IPS-18a (cell line): ENCODE data around the gene GPR3.

ENCODE experiments used
- H3K27ac ChIP-seq: one replicate; pipeline ENCODE4 v1.5.1; 2013; ENCODE audit warnings: low read length
- H3K27me3 ChIP-seq: one replicate; pipeline ENCODE4 v1.6.1; 2013; ENCODE audit warnings: mild to moderate bottlenecking, low read length; ENCODE audit not compliant: control insufficient read depth, insufficient read depth
- H3K36me3 ChIP-seq: one replicate; pipeline ENCODE4 v1.6.1; 2013; ENCODE audit warnings: low read depth, low read length; ENCODE audit not compliant: control insufficient read depth
- H3K4me1 ChIP-seq: one replicate; pipeline ENCODE4 v1.6.1; 2013; ENCODE audit warnings: low read depth, low read length; ENCODE audit not compliant: control insufficient read depth
- H3K4me3 ChIP-seq: one replicate; pipeline ENCODE4 v1.5.1; 2013; ENCODE audit warnings: low read length
- H3K9ac ChIP-seq: one replicate; pipeline ENCODE4 v1.6.1; 2013; ENCODE audit warnings: mild to moderate bottlenecking, low read length, moderate library complexity
- H3K9me3 ChIP-seq: one replicate; pipeline ENCODE4 v1.6.1; 2013; ENCODE audit warnings: low read depth, low read length; ENCODE audit not compliant: control insufficient read depth

Gene GPR3

DNA sequence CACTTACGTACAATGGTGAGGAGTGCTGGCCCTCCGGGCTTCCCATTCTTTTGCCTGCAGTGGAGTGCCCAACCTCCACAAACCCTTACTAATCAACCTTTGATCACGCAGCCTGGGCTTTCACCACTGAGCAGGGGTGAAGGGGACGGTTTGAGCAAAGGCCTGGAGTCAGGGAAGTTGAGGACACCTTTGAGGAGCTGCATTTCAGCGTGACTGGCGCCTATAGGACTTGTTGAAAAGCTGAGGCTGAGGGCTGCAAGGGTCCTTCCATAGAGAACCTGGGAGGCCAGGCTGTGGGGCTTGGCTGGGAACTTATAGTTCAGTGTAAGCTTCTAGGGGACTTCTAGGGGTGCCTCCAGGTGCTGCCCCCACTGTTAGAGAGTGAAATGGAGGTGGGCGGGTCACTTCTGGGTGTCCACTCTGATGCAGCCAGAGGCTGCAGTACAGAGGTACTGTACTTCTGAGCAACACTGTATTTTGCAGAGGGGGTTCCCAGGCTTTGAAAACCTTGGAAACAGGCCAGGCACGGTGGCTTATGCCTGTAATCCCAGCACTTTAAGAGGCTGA, 40.8 kb upstream of the GPR3 start:
- peaks cover 5% of the 10 kb centered on the region for H3K4me1 ChIP-seq
- no peak overlapping the region for H3K27ac ChIP-seq
- no peaks in the 10 kb centered on the region for H3K36me3 ChIP-seq
- no peaks in the 10 kb centered on the region for H3K9me3 ChIP-seq
- H3K27me3 ChIP-seq: peaks cover 12% of the 10 kb centered on the region
- H3K4me3 ChIP-seq: peak overlapping the region; percentile 52
- peak overlapping the region; percentile 24 for H3K9ac ChIP-seq

DNA sequence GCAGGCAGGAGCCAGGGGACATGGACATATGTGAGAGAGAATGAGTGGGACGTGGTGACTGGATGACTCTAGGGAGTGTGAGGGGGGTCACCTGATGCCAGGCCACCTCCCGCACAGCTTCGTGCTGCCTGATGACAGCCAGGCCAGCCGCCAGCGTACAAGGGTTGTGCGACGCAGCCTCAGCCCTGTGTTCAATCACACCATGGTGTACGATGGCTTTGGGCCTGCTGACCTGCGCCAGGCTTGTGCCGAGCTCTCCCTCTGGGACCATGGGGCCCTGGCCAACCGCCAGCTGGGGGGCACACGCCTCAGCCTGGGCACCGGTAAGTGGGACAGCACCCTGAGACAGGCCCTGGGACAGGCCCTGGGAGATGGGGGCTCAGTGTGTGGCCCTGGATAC, 39.3 kb upstream of the GPR3 start:
- no peak overlapping the region for H3K27ac ChIP-seq
- peaks cover 18% of the 10 kb centered on the region for H3K27me3 ChIP-seq
- no peaks in the 10 kb centered on the region for H3K9me3 ChIP-seq
- H3K4me1 ChIP-seq: peaks cover 5% of the 10 kb centered on the region
- H3K4me3 ChIP-seq: no peak overlapping the region
- H3K9ac ChIP-seq: no peak overlapping the region
- H3K36me3 ChIP-seq: no peaks in the 10 kb centered on the region

GRCh38 chr1:27353629-27354028, 38.8 kb upstream of the GPR3 start:
- Histone ChIP-seq H3K9me3 (no peaks in the 10 kb centered on the region), H3K4me3 (no peak overlapping the region), H3K4me1 (peaks cover 5% of the 10 kb centered on the region), H3K36me3 (no peaks in the 10 kb centered on the region), H3K27ac (no peak overlapping the region), H3K9ac (no peak overlapping the region), H3K27me3 (peaks cover 23% of the 10 kb centered on the region)

- H3K4me3 ChIP-seq: no peak overlapping the region
- H3K27ac ChIP-seq: no peak overlapping the region
- H3K36me3 ChIP-seq: no peaks in the 10 kb centered on the region
- peaks cover 9% of the 10 kb centered on the region for H3K4me1 ChIP-seq
- H3K9me3 ChIP-seq: no peaks in the 10 kb centered on the region
- H3K27me3 ChIP-seq: peaks cover 34% of the 10 kb centered on the region
- H3K9ac ChIP-seq: no peak overlapping the region
Observed at GRCh38 chr1:27355683-27356082, 36.7 kb upstream of the GPR3 start.

- H3K9me3 ChIP-seq: no peaks in the 10 kb centered on the region
- peaks cover 38% of the 10 kb centered on the region for H3K27me3 ChIP-seq
- H3K4me1 ChIP-seq: peaks cover 9% of the 10 kb centered on the region
- no peaks in the 10 kb centered on the region for H3K36me3 ChIP-seq
- H3K27ac ChIP-seq: no peak overlapping the region
- H3K9ac ChIP-seq: no peak overlapping the region
- no peak overlapping the region for H3K4me3 ChIP-seq
Observed at GRCh38 chr1:27356277-27356618, 36.2 kb upstream of the GPR3 start.

GRCh38 chr1:27356619-27357280, 35.7 kb upstream of the GPR3 start:
- peaks cover 43% of the 10 kb centered on the region for H3K27me3 ChIP-seq
- H3K27ac ChIP-seq: no peak overlapping the region
- peaks cover 5% of the 10 kb centered on the region for H3K4me1 ChIP-seq
- H3K36me3 ChIP-seq: no peaks in the 10 kb centered on the region
- H3K9me3 ChIP-seq: no peaks in the 10 kb centered on the region
- H3K4me3 ChIP-seq: no peak overlapping the region
- H3K9ac ChIP-seq: no peak overlapping the region

DNA sequence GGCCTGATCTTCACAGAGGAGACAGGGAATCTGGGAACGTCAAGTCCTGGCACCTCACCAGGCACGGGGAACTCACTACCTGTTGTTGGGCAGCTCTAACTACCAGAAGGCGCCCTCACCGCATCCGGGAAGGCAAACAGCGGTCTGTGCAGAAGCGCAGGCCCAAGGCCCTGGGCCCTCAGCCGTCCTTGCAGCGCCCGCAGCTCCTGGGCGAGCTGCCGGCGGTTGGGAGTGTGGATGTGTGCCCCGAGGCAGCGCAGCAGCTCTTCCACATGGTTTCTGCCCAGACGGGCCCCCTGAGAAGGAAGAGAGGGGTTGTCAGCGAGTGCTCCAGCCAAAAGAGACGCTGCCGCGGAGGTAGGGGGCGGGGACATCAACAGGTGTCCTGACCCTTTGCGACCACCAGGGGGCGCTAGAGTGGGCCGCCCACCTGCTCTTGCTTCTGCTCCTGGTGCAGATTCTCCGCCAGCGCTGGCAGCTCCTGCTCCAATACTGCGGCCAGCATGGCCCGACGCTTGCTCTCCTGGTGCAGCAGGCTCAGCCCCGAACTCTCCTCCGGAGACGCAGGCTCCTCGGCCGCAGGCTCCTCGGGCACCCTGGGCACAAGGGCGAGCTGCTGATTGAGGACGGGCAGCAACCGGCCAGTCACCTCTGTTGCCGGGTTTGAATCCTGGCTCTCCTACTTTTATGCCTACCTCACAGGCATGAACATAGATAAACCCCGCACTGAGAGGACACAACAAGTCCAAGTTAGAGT, 35.0 kb upstream of the GPR3 start:
- H3K4me3 ChIP-seq: no peak overlapping the region
- H3K4me1 ChIP-seq: peaks cover 4% of the 10 kb centered on the region

DNA sequence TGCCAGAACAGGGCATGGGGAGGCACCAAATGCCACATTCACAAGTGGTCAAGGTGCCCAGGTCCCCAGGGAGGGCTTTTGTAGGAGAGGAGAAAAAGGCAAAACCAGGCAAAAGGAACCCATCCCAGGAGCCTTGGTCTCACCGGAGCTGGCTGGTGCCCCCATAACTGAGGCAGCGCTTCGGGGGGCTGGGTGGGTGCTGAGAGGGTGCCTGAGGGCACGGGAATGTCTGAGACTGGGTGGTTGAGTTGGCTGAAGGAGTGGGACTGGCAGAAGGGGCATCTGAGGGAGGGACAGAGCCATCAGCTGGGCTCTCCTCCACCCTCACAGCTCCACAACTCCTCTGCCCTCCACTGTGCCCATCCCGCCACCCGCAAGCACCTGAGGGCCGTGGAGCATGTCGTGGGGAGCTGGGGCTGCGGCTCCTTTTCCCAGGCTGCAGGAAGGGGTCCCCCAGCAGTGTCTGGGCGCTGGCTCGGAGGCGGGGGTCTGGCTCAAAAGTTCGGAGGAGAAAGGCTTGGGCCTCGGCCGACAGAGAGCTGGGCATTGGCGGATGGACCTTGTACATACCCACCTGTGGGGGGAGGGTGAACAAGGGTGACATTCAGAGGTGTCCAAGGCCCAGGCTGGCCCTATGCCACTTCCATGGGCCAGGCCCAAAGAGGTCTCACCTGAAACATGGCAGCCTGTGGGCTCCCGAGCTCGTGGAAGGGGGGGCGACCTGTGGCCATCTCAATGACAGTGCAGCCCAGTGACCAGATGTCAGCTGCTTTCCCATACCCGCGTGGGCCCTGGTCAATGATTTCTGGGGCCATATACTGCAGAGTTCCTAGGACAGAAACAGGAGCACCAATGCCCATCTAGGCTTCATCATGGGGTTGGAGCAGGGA, 34.1 kb upstream of the GPR3 start:
- Histone ChIP-seq H3K9ac (no peak overlapping the region), H3K27ac (no peak overlapping the region), H3K4me3 (no peak overlapping the region), H3K4me1 (peaks cover 4% of the 10 kb centered on the region), H3K27me3 (peaks cover 48% of the 10 kb centered on the region), H3K9me3 (no peaks in the 10 kb centered on the region), H3K36me3 (no peaks in the 10 kb centered on the region)

More for the DNA sequence above, 35.0 kb upstream of the GPR3 start:
- H3K9me3 ChIP-seq: no peaks in the 10 kb centered on the region
- no peak overlapping the region for H3K27ac ChIP-seq
- H3K27me3 ChIP-seq: peaks cover 48% of the 10 kb centered on the region
- H3K36me3 ChIP-seq: no peaks in the 10 kb centered on the region
- no peak overlapping the region for H3K9ac ChIP-seq

DNA sequence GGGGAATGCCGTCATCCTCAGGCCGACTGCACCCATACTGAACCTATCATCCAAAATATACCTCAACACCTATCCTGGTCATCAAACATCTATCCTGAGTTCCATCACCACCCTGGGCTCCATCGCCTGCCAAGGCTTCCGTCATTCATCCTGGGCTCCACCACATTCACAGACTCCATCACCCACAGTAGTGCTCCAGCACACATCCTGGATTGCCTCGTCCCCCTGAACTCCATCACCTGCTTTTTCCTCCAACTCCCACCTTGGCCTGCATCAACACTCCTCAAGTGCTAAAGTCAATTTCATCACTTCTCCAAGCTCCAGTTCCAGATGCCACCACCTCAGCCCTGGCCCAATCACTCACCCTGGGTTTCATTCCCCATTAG, 33.5 kb upstream of the GPR3 start:
- Histone ChIP-seq H3K4me3 (no peak overlapping the region), H3K27ac (no peak overlapping the region), H3K9ac (no peak overlapping the region), H3K36me3 (no peaks in the 10 kb centered on the region), H3K4me1 (peaks cover 4% of the 10 kb centered on the region), H3K27me3 (peaks cover 48% of the 10 kb centered on the region), H3K9me3 (no peaks in the 10 kb centered on the region)

- Histone ChIP-seq H3K9ac (no peak overlapping the region), H3K9me3 (no peaks in the 10 kb centered on the region), H3K4me3 (peak overlapping the region; percentile 67), H3K4me1 (peaks cover 4% of the 10 kb centered on the region), H3K27ac (no peak overlapping the region), H3K36me3 (no peaks in the 10 kb centered on the region), H3K27me3 (peaks cover 48% of the 10 kb centered on the region)
Observed at GRCh38 chr1:27359822-27360158, 32.6 kb upstream of the GPR3 start.
